Effector memory CD8-positive, alpha-beta T cell (primary cell): ENCODE results near the gene AAGAB.

Experiments
- ATAC-seq: fragments of 150-1000 bp; cut with Tn5 transposase; replicated peaks from 2 replicates; pipeline ENCODE4 v1.10.0; 2021; ENCODE audit warnings: mild to moderate bottlenecking, moderate library complexity
- DNase-seq, 3 experiments: peaks; one replicate each; pipeline ENCODE4 v3.0.0; 2021
- H3K27ac Mint-ChIP-seq, 2 donors: one replicate each; pipeline ENCODE4 v1.8.0; 2022; ENCODE audit warnings: mild to moderate bottlenecking in 2 of 2, mixed read lengths in 2 of 2, moderate library complexity in 2 of 2
- H3K27me3 Mint-ChIP-seq, 2 donors: one replicate each; pipeline ENCODE4 v1.8.0; 2022; ENCODE audit warnings: mixed read lengths in 2 of 2
- H3K36me3 Mint-ChIP-seq: one replicate; pipeline ENCODE4 v1.8.0; 2022; ENCODE audit warnings: mild to moderate bottlenecking, moderate library complexity, mixed read lengths; ENCODE audit not compliant: insufficient read depth
- H3K4me1 Mint-ChIP-seq, 2 donors: one replicate each; pipeline ENCODE4 v1.8.0; 2022; ENCODE audit warnings: low read depth in 2 of 2, mixed read lengths in 2 of 2
- H3K4me3 Mint-ChIP-seq, 2 donors: one replicate each; pipeline ENCODE4 v1.8.0; 2022; ENCODE audit warnings: mild to moderate bottlenecking in 2 of 2, mixed read lengths in 2 of 2, moderate library complexity in 2 of 2
- H3K9me3 Mint-ChIP-seq, 2 donors: one replicate each; pipeline ENCODE4 v1.8.0; 2022; ENCODE audit warnings: mixed read lengths in 2 of 2

Gene AAGAB

DNA sequence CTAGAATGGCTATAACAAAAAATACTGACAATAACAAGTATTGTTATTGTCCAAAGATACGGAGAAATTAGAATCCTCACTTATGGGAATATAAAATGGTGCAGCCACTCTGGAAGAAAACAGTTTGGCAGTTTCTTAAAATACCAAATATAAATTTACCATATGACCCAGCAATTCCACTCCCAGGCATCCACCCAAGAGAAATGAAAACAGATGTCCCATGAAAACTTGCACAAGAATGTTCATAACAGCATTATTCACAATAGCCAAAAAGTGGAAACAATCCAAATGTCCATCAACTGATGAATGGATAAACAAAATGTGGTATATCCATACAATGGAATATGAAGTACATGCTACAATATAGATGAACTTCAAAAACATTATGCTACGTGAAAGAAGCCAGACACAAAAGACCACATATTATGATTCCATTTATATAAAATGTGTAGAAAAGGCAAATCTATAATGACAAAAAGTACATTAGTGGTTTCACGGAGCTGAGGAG lies 9.4 kb downstream of the AAGAB start:
- no peak overlapping the region for H3K4me3 Mint-ChIP-seq
- no peak overlapping the region for H3K27ac Mint-ChIP-seq
- H3K4me1 Mint-ChIP-seq = peaks cover 35 to 47% of the 10 kb centered on the region in 2 donors
- H3K27me3 Mint-ChIP-seq = no peaks in the 10 kb centered on the region
- H3K36me3 Mint-ChIP-seq = peaks cover 11% of the 10 kb centered on the region
- H3K9me3 Mint-ChIP-seq = no peaks in the 10 kb centered on the region
- no peak for ATAC-seq
- no peak for DNase-seq

DNA sequence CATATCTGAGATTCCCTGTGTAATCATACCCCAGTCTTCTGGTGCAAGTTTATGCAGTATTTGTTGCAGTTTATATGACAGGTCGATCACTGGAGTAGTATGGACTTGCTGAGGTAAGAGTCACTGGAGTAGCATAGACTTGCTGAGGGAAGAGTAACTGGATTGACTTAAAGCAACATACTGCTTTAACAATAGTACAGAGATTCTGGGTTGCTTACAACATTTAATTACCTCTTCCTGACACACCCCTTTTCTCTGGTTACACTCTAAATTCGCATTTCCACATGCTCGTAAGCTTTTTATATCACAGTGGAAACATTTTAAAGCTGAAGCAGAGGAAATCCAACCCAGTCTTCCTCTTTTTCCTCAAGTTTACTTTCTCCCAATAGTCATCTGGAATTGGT lies 11.8 kb downstream of the AAGAB start:
- DNase-seq = no peak
- no peaks in the 10 kb centered on the region for H3K27me3 Mint-ChIP-seq
- H3K27ac Mint-ChIP-seq = peak overlapping the region in 1 of 2 donors; percentile 32
- H3K4me1 Mint-ChIP-seq = peaks cover 31 to 46% of the 10 kb centered on the region in 2 donors
- peaks cover 15% of the 10 kb centered on the region for H3K36me3 Mint-ChIP-seq
- peak overlapping the region in 1 of 2 donors; percentile 32 for H3K4me3 Mint-ChIP-seq
- no peaks in the 10 kb centered on the region for H3K9me3 Mint-ChIP-seq
- no peak for ATAC-seq

DNA sequence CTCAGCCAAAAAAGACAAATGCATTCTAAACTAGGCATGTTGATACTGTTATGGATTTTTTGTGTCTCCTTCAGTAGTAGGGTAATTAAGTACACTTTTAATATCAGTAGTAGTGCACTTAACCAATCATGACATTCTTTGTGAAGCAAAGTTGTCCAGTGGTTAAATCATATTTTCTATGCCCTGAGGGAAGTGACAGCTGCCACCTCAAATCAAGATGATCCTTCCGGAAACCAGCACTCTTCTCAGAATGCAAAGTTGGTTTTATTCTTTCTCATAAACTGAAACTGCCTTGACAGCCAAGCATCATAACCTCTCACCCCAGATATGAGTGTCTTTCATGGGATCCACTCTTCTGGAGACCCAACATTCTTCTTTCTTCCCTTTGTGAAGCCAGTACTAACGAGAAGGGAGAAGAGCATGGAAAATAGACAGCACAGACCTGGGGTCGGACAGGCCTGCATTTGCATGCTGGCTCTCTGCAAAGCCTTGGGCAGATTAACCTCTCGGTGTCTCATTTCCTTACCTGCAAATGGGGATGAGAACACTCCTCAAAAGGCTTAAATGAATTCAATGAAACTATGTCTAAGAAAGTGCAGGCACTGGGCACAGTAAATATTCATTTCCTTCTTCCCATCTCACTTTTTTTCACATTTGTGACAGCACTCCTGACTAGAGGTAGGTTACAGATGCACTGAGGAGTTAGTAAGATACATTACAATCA lies 13.2 kb downstream of the AAGAB start:
- Mint-ChIP-seq H3K27ac (peak overlapping the region; percentile 70 to 87), H3K27me3 (no peaks in the 10 kb centered on the region), H3K9me3 (no peaks in the 10 kb centered on the region), H3K36me3 (peaks cover 16% of the 10 kb centered on the region), H3K4me1 (peaks cover 31 to 44% of the 10 kb centered on the region in 2 donors), H3K4me3 (peak overlapping the region; percentile 63 to 68)
- peak in 1 of 3 experiments; percentile 3 for DNase-seq
- ATAC-seq = peak; percentile 69

DNA sequence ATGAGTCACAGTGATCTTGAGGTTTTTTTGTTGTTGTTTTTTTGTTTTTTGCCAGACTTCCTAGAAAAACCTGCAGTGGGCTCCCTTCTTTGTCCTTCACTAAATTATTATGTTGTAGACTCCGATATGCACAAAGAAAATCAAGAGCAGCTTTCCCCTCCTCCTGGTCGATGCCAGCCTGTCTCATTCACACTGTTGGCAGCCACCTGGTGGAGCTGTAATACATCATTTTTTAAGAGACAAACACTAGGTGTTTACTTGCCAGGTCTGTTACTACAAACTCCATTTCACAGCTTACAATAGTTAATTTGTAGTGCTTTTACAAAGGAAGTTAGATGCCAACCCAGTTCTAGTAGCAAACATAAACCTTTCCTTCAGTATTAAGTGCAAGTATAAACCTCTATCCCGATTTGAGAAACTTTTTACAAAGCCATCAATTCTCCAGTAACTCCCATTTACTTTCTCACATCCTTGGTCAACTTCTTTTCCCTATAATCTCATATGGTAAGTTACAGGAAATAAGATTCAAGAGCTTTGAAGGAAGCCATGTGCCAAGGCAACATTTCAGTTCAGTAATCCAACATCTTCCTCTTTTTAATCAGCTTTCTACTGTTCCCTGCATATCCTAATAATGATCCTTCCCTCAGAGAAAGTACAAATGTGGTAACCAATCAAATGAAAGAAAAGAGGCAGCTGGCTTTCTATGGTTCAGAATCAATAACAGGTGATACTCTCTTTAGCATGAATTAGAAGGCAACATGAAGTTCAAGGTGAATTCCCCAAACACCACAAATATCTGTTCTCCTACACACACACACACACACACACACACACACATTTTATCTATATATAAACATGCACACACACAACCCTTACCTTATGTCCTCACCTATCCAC lies 14.0 kb downstream of the AAGAB start:
- ATAC-seq (peak; percentile 78), DNase-seq (peak in 2 of 3 experiments; percentile 13 to 16)
- H3K4me1 Mint-ChIP-seq = peaks cover 31 to 44% of the 10 kb centered on the region in 2 donors
- peak overlapping the region; percentile 70 to 87 for H3K27ac Mint-ChIP-seq
- H3K36me3 Mint-ChIP-seq = peaks cover 13% of the 10 kb centered on the region
- H3K27me3 Mint-ChIP-seq = no peaks in the 10 kb centered on the region
- no peaks in the 10 kb centered on the region for H3K9me3 Mint-ChIP-seq
- H3K4me3 Mint-ChIP-seq = peak overlapping the region; percentile 63 to 68

DNA sequence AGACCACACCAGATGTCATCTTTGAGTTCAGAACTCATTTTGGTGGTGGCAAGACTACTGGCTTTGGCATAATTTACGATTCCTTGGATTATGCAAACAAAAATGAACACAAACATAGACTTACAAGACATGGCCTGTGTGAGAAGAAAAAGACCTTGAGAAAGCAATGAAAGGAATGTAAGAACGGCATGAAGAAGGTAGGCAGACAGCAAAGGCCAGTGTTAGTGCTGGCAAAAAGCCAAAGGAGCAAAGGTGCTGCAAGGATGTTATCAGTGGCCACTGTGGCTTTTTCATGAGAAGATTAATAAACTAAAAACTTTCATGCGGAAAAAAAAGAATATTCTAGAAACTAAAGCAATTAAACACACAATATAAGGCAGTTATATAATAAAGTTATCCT lies 21.9 kb downstream of the AAGAB start:
- DNase-seq (no peak), ATAC-seq (no peak)
- Mint-ChIP-seq H3K9me3 (no peaks in the 10 kb centered on the region), H3K36me3 (peaks cover 46% of the 10 kb centered on the region), H3K27me3 (no peaks in the 10 kb centered on the region), H3K4me3 (no peak overlapping the region), H3K27ac (no peak overlapping the region), H3K4me1 (peaks cover 5 to 15% of the 10 kb centered on the region in 2 donors)

DNA sequence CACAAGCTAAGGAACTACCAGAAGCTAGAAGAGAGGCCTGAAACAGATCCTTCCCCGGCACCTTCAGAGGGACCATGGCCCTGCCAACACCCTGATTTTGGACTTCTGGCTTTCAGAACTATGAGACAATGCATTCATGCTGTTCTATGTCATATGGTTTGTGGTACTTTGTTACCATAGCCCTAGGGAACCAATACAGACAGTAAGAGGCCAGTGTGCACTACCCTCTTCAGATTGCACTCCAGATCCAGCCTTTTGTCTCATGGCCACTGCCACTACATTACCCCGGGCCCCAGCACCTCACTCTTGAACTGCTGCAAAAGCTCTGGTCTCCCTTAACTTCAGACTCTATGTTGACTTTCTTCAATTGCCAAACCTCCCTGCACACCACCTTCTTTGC lies 24.0 kb downstream of the AAGAB start:
- Mint-ChIP-seq H3K27me3 (no peaks in the 10 kb centered on the region), H3K27ac (no peak overlapping the region), H3K4me3 (no peak overlapping the region), H3K9me3 (no peaks in the 10 kb centered on the region), H3K4me1 (peaks cover 5 to 14% of the 10 kb centered on the region in 2 donors), H3K36me3 (peaks cover 47% of the 10 kb centered on the region)
- no peak for DNase-seq
- no peak for ATAC-seq

DNA sequence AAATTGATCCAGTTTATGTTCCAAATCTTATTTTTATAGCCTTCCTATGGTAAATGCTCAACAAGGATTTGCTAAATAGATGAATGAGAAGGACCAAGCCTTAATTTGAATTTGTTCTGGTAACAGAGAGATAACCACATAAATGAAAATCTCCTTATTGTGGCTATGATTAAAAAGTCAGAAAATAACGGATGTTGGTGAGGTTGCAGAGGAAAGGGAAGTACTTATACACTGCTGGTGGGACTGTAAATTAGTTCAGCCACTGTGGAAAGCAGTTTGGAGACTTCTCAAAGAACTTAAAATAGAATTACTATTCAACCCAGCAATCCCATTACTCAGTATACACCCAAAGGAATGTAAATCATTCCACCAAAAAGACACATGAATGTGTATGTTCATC lies 26.2 kb downstream of the AAGAB start:
- peaks cover 34% of the 10 kb centered on the region for H3K36me3 Mint-ChIP-seq
- DNase-seq (no peak), ATAC-seq (no peak)
- H3K4me1 Mint-ChIP-seq = peaks cover 5 to 19% of the 10 kb centered on the region in 2 donors
- no peaks in the 10 kb centered on the region for H3K9me3 Mint-ChIP-seq
- peak overlapping the region in 1 of 2 donors; percentile 75 for H3K27ac Mint-ChIP-seq
- H3K4me3 Mint-ChIP-seq = no peak overlapping the region
- no peaks in the 10 kb centered on the region for H3K27me3 Mint-ChIP-seq

DNA sequence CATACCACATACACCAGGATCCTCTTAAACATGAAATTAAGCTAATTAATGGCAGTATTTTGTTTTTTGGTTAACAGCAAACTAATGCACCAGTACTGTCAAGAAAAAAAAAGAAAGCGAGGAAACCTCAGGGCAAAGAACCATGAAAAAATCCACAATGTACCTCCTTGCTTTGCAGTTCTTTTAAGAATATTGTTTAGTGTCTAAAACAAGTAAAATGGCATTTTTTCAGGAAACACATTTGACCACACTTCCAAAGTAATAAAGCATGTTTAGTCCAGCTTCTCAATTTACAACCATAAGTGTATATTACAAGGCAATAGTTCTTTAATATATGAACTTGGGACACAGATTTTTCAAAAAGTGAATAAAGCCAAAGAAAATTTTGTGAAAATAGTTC lies 26.6 kb downstream of the AAGAB start:
- Mint-ChIP-seq H3K27me3 (no peaks in the 10 kb centered on the region), H3K4me3 (no peak overlapping the region), H3K36me3 (peaks cover 30% of the 10 kb centered on the region), H3K27ac (no peak overlapping the region), H3K9me3 (no peaks in the 10 kb centered on the region), H3K4me1 (peaks cover 5 to 19% of the 10 kb centered on the region in 2 donors)
- no peak for DNase-seq
- ATAC-seq = no peak

DNA sequence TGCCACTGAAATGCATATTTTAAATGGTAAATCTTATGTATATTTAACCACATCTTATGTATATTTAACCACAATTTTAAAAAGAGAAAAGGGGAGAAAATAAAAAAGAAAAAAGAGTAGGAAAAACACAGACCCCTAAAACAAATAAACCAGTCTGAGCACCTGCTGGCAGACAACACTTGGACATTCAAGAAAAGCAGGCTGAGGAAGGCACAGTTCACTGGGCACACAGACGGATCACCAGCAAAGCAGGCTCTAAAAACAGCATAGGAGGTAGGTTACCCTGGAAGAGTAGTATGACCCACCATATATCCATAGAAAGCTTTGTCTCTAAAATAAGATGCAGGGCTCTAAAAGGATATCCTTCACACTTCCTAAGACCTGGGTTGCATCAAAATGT lies 27.0 kb downstream of the AAGAB start:
- no peak overlapping the region for H3K4me3 Mint-ChIP-seq
- ATAC-seq = no peak
- no peak overlapping the region for H3K27ac Mint-ChIP-seq
- H3K4me1 Mint-ChIP-seq = peaks cover 5 to 19% of the 10 kb centered on the region in 2 donors
- peaks cover 26% of the 10 kb centered on the region for H3K36me3 Mint-ChIP-seq
- no peak for DNase-seq
- no peaks in the 10 kb centered on the region for H3K27me3 Mint-ChIP-seq
- no peaks in the 10 kb centered on the region for H3K9me3 Mint-ChIP-seq

DNA sequence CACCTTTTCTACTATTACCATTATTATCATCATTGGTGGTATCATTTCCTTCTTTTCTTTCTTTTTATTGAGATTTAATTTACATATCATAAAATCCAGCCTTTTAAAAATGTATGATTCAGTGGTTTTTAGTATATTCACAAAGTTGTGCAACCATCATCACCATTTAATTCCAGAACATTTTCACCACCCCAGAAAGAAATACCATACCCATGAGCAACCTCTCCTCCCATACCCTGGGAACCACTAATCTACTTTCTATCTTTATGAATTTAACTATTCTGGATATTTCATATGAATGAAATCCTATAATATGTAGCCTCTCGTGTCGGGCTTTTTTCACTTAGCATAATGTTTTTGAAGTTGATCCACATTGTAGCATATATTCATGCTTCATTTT lies 29.1 kb downstream of the AAGAB start:
- ATAC-seq (no peak), DNase-seq (no peak)
- H3K4me3 Mint-ChIP-seq = no peak overlapping the region
- H3K9me3 Mint-ChIP-seq = no peaks in the 10 kb centered on the region
- peaks cover 5 to 19% of the 10 kb centered on the region in 2 donors for H3K4me1 Mint-ChIP-seq
- H3K27me3 Mint-ChIP-seq = no peaks in the 10 kb centered on the region
- peaks cover 11% of the 10 kb centered on the region for H3K36me3 Mint-ChIP-seq
- H3K27ac Mint-ChIP-seq = peak overlapping the region in 1 of 2 donors; percentile 48

DNA sequence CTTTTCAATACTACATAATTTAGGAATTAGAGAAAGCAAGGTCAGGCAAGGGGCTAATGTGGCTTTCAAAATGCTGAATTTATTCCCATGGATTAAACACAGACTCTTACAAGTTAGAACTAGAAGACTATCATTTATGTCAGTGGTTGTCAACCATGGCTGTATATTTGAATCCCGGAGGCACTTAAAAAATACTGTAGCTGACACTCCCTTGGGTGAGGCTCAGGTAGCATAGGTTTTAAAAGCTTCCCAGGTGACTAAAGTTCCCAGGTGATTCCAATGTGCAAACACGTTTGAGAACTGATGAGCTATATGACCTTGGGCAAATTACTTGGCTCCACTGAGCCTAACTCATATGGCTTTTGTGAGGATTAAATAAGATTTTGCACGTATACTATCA lies 29.6 kb downstream of the AAGAB start:
- DNase-seq = no peak
- Mint-ChIP-seq H3K27ac (peak overlapping the region in 1 of 2 donors; percentile 48), H3K36me3 (peaks cover 10% of the 10 kb centered on the region), H3K4me1 (peaks cover 5 to 19% of the 10 kb centered on the region in 2 donors), H3K9me3 (no peaks in the 10 kb centered on the region), H3K4me3 (no peak overlapping the region), H3K27me3 (no peaks in the 10 kb centered on the region)
- ATAC-seq = no peak

DNA sequence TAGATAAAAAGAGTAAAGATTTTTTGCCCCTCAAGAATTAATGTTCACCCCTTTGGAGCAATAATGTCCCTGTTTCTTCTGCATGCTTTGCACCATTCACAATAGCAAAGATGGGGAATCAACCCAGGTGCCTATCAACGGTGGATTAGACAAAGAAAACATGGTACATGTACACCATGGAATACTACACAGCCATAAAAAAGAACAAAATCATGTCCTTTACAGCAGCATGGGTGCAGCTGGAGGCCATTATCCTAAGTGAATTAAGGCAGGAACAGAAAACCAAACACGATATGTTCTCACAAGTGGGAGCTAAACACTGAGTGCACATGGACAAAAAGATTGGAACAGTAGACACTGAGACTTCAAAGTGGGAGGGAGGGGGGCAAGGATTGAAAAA lies 35.2 kb downstream of the AAGAB start:
- ATAC-seq (no peak), DNase-seq (no peak)
- Mint-ChIP-seq H3K27me3 (no peaks in the 10 kb centered on the region), H3K4me3 (no peak overlapping the region), H3K9me3 (no peaks in the 10 kb centered on the region), H3K27ac (no peak overlapping the region), H3K36me3 (peaks cover 4% of the 10 kb centered on the region), H3K4me1 (no peaks in the 10 kb centered on the region)

DNA sequence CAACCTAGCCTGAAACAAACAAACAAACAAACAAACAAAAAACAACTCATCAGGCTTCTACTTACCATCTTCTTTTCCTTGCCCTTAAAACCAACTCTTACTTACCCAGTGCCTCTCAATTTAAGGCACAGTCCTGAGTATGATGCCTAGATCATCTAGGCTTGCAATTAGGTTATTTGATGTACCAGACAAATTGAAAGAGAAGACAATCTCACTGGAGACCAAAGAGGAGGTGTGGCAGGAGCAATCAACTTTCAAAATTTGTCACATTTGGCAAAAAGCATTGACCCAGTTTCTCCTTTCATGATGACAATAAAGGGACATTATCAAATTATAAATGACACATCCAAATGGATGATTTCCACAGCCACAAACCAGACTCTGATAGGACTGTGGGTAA lies 36.0 kb downstream of the AAGAB start:
- Mint-ChIP-seq H3K4me3 (no peak overlapping the region), H3K36me3 (peaks cover 4% of the 10 kb centered on the region), H3K9me3 (no peaks in the 10 kb centered on the region), H3K4me1 (no peaks in the 10 kb centered on the region), H3K27me3 (no peaks in the 10 kb centered on the region), H3K27ac (peak overlapping the region in 1 of 2 donors; percentile 10)
- DNase-seq = no peak
- ATAC-seq = no peak
